Measurements from ENCODE around the gene FBXO9.

The FBXO9 gene

DNA sequence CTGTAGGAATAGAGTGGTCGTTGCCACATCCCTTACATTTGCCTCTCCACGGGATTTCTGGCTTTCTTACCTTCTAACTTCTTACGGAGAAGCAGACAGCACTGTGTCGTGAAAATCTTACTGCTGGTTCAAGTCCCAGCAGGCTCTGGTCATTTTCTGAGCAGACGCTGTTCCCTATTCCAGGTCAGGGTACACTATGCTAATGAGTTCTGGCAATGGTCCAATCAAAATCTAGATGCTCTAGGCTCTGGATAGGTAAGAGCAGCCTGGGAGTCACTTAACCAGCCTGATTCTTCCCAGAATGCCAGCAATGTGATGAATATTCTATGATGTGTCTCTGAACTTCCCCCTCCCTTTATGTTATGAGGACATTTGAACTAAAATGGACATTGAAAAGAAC, 83.5 kb downstream of the FBXO9 start, which contains the start of gene GCM1:
Gene GCM1 (minus strand): TSS at position 158 of the 400 bp plus-strand sequence. CDS start 3,209 bp downstream, outside the sequence.
- Histone ChIP-seq H3K9me3 (ENCODE audit: control insufficient read depth, insufficient read depth, low read length) (no peaks in the 10 kb centered on the region), H3K9ac (ENCODE audit: low read depth, low read length) (no peak within 1 kb of the TSS), H3K36me3 (ENCODE audit: insufficient read depth, low read length) (no peaks in the 10 kb centered on the region), H3K4me1 (ENCODE audit: insufficient read depth, low read length) (peaks cover 6% of the 10 kb centered on the region; the same call in 1 of the 2 replicates)
